WTC11 (cell line): ENCODE data around the gene MBD3L3. TPM values are rescaled to one million over a fixed set of nuclear protein-coding genes. Genes with fewer than 3 reads are reported as not detected.

ENCODE experiments used
- ATAC-seq: fragments of 200-7000 bp; cut with Tn5 transposase; 2 replicates; pipeline ENCODE4 v1.10.0; 2021; ENCODE audit warnings: mild to moderate bottlenecking, moderate library complexity
- CTCF ChIA-PET: fragments of 300-600 bp; sonication (Branson Sonifier 250); formaldehyde crosslinking; loops from one replicate; lab custom pipeline; 2021; ENCODE audit warnings: antibody characterized with exemption; lab: Charles Lee
- POLR2A ChIA-PET: fragments of 350-600 bp; sonication (Branson Sonifier 250); formaldehyde crosslinking; loops from one replicate; lab custom pipeline; 2021; ENCODE audit warnings: antibody characterized with exemption; lab: Charles Lee
- DNase-seq: peaks from one replicate; pipeline ENCODE4 v3.0.0; 2021; ENCODE audit warnings: low spot score
- H3K27ac Mint-ChIP-seq: 2 replicates; pipeline ENCODE4 v1.8.0; 2021; ENCODE audit warnings: mixed read lengths
- H3K27me3 Mint-ChIP-seq: 2 replicates; pipeline ENCODE4 v1.8.0; 2021; ENCODE audit warnings: low read depth, mild to moderate bottlenecking, moderate library complexity, mixed read lengths
- H3K36me3 Mint-ChIP-seq: 2 replicates; pipeline ENCODE4 v1.8.0; 2021; ENCODE audit warnings: mixed read lengths
- H3K4me1 Mint-ChIP-seq: 2 replicates; pipeline ENCODE4 v1.8.0; 2022; ENCODE audit warnings: mixed read lengths
- H3K4me3 Mint-ChIP-seq: 2 replicates; pipeline ENCODE4 v1.8.0; 2021; ENCODE audit warnings: mild to moderate bottlenecking, moderate library complexity, mixed read lengths
- H3K9me3 Mint-ChIP-seq: 2 replicates; pipeline ENCODE4 v1.8.0; 2021; ENCODE audit warnings: mixed read lengths
- ATF1 ChIP-seq: sonication (generic); formaldehyde crosslinking; IDR thresholded peaks from 2 replicates; pipeline ENCODE4 v1.8.1; 2023; ENCODE audit warnings: mild to moderate bottlenecking, moderate library complexity, missing genetic modification reagents
- CBFB ChIP-seq: sonication (generic); formaldehyde crosslinking; IDR thresholded peaks from 2 replicates; pipeline ENCODE4 v1.8.1; 2022; ENCODE audit warnings: mild to moderate bottlenecking, low read depth, missing genetic modification reagents
- ESRRA ChIP-seq: sonication (generic); formaldehyde crosslinking; IDR thresholded peaks from 2 replicates; pipeline ENCODE4 v1.8.1; 2022; ENCODE audit warnings: mild to moderate bottlenecking, missing genetic modification reagents, borderline replicate concordance
- FOXJ3 ChIP-seq: sonication (generic); formaldehyde crosslinking; IDR thresholded peaks from 2 replicates; pipeline ENCODE4 v1.9.0; 2021; ENCODE audit warnings: missing genetic modification reagents, mild to moderate bottlenecking, borderline replicate concordance
- GRHL2 ChIP-seq: fragments of 250-450 bp; sonication (Bioruptor Pico); IDR thresholded peaks from 2 replicates; pipeline ENCODE4 v1.8.0; 2022; ENCODE audit warnings: mild to moderate bottlenecking, moderate library complexity; ENCODE audit not compliant: insufficient replicate concordance, severe bottlenecking
- GTF2I ChIP-seq: fragments of 250-450 bp; sonication (Bioruptor Pico); conservative IDR thresholded peaks from 2 replicates; pipeline ENCODE4 v1.4.0; 2021; ENCODE audit warnings: mild to moderate bottlenecking
- HMGA2 ChIP-seq: fragments of 250-450 bp; sonication (Bioruptor Pico); IDR thresholded peaks from 2 replicates; pipeline ENCODE4 v1.4.0; 2021; ENCODE audit warnings: mild to moderate bottlenecking, moderate library complexity
- JAZF1 ChIP-seq: fragments of 250-450 bp; sonication (Bioruptor Pico); IDR thresholded peaks from 2 replicates; pipeline ENCODE4 v1.9.0; 2021; ENCODE audit warnings: moderate library complexity, mild to moderate bottlenecking, inconsistent platforms
- KAT7 ChIP-seq: sonication (generic); formaldehyde crosslinking; IDR thresholded peaks from 2 replicates; pipeline ENCODE4 v1.8.1; 2023; ENCODE audit warnings: missing genetic modification reagents, mild to moderate bottlenecking, borderline replicate concordance
- PRRX2 ChIP-seq: fragments of 250-450 bp; sonication (Bioruptor Pico); IDR thresholded peaks from 2 replicates; pipeline ENCODE4 v1.8.0; 2021; ENCODE audit warnings: mild to moderate bottlenecking
- ZBTB21 ChIP-seq: sonication (generic); formaldehyde crosslinking; IDR thresholded peaks from 2 replicates; pipeline ENCODE4 v1.8.1; 2023; ENCODE audit warnings: mild to moderate bottlenecking, missing genetic modification reagents, borderline replicate concordance
- ZNF138 ChIP-seq: sonication (generic); formaldehyde crosslinking; conservative IDR thresholded peaks from 2 replicates; pipeline ENCODE4 v1.8.1; 2022; ENCODE audit warnings: mild to moderate bottlenecking, moderate library complexity, missing genetic modification reagents
- ZNF317 ChIP-seq: sonication (generic); formaldehyde crosslinking; IDR thresholded peaks from 2 replicates; pipeline ENCODE4 v1.8.1; 2023; ENCODE audit warnings: low read depth, mild to moderate bottlenecking, moderate library complexity, missing genetic modification reagents, borderline replicate concordance
- total RNA-seq: library from RNA; stranded (reverse); gene quantifications from 3 replicates; pipeline ENCODE4 v1.2.3, GENCODE V29; 2021
- TF ChIP-seq, protein P1 (sequence below): fragments of 250-450 bp; sonication (Bioruptor Pico); IDR thresholded peaks from 2 replicates; pipeline ENCODE4 v1.8.0; 2021; ENCODE audit warnings: mild to moderate bottlenecking
- TF ChIP-seq, protein P2 (sequence below): fragments of 250-450 bp; sonication (Bioruptor Pico); IDR thresholded peaks from 2 replicates; pipeline ENCODE4 v1.9.0; 2021; ENCODE audit warnings: mild to moderate bottlenecking
- TF ChIP-seq, protein P3 (sequence below): sonication (generic); formaldehyde crosslinking; conservative IDR thresholded peaks from 2 replicates; pipeline ENCODE4 v1.8.1; 2023; ENCODE audit warnings: mild to moderate bottlenecking, low read depth, missing genetic modification reagents, moderate library complexity
- TF ChIP-seq, protein P4 (sequence below): sonication (generic); formaldehyde crosslinking; IDR thresholded peaks from 2 replicates; pipeline ENCODE4 v1.8.0; 2023; ENCODE audit warnings: missing genetic modification reagents, mild to moderate bottlenecking, borderline replicate concordance
- TF ChIP-seq, protein P5 (sequence below): sonication (generic); formaldehyde crosslinking; IDR thresholded peaks from 2 replicates; pipeline ENCODE4 v1.8.0; 2022; ENCODE audit warnings: mild to moderate bottlenecking, missing genetic modification reagents

MBD3L3 gene
- total RNA-seq, 1 experiment from 2014 or later: not detected

DNA sequence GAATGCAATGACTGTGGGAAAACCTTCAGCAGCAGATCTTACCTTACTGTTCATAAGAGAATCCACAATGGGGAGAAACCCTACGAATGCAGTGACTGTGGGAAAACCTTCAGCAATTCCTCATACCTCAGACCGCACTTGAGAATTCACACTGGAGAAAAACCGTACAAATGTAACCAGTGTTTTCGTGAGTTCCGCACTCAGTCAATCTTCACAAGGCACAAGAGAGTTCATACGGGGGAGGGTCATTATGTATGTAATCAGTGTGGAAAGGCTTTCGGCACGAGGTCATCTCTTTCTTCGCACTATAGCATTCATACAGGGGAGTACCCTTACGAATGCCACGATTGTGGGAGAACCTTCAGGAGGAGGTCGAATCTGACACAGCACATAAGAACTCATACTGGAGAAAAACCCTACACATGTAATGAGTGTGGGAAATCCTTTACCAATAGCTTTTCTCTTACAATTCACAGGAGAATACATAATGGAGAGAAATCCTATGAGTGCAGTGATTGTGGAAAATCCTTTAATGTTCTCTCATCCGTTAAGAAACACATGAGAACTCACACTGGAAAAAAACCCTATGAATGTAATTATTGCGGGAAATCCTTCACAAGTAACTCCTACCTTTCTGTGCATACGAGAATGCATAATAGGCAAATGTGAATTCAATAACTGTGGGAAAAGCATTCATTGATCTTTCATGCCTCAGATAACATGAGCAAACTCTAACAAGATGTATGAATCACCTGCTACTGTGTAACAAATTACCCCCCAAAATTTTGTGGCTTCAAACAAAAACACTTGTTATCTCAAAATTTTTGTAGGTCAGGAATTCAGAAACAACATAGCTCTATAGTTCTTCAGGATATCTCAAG, 24.8 kb upstream of the MBD3L3 start:
- Mint-ChIP-seq H3K4me1 (no peaks in the 10 kb centered on the region), H3K27ac (no peak overlapping the region), H3K4me3 (no peak overlapping the region), H3K9me3 (peaks cover 75% of the 10 kb centered on the region), H3K27me3 (peaks cover 26% of the 10 kb centered on the region), H3K36me3 (peaks cover 93% of the 10 kb centered on the region)
- DNase-seq: no peak
- POLR2A ChIA-PET: no interaction called here
- no peak for ATAC-seq
- TF ChIP-seq, protein P1, sequence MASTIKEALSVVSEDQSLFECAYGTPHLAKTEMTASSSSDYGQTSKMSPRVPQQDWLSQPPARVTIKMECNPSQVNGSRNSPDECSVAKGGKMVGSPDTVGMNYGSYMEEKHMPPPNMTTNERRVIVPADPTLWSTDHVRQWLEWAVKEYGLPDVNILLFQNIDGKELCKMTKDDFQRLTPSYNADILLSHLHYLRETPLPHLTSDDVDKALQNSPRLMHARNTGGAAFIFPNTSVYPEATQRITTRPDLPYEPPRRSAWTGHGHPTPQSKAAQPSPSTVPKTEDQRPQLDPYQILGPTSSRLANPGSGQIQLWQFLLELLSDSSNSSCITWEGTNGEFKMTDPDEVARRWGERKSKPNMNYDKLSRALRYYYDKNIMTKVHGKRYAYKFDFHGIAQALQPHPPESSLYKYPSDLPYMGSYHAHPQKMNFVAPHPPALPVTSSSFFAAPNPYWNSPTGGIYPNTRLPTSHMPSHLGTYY (CRISPR knock-in tag): no peak
- peak; percentile 50; the same call in 1 of the 2 replicates for TF ChIP-seq GTF2I (CRISPR knock-in tag)
- CTCF ChIA-PET: no interaction called here

DNA sequence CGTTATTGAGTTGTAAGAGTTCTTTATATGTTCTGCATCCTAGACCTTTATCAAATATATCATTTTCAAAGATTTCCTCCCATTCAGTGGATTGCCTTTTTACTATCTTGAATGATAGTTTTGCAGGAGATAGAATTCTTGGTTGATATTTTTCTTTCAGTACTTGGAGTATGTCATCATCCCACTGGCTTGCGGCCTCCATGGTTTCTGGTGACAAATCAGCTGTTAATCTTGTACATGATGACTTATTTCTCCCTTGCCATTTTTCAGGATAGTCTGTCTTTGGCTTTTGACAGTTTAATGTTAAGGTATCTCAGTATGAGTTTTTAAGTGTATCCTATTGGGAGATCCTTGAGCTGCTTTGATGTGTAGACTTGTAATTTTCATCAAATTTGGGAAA, 19.5 kb upstream of the MBD3L3 start:
- Mint-ChIP-seq H3K4me3 (no peak overlapping the region), H3K4me1 (no peaks in the 10 kb centered on the region), H3K36me3 (peaks cover 83% of the 10 kb centered on the region), H3K9me3 (peaks cover 58% of the 10 kb centered on the region), H3K27me3 (peaks cover 9% of the 10 kb centered on the region), H3K27ac (no peak overlapping the region)
- TF ChIP-seq ZNF317 (peak; percentile 84), CBFB (CRISPR knock-in tag) (no peak)
- DNase-seq (no peak), ATAC-seq (no peak)
- POLR2A ChIA-PET: no interaction called here
- CTCF ChIA-PET: no interaction called here

DNA sequence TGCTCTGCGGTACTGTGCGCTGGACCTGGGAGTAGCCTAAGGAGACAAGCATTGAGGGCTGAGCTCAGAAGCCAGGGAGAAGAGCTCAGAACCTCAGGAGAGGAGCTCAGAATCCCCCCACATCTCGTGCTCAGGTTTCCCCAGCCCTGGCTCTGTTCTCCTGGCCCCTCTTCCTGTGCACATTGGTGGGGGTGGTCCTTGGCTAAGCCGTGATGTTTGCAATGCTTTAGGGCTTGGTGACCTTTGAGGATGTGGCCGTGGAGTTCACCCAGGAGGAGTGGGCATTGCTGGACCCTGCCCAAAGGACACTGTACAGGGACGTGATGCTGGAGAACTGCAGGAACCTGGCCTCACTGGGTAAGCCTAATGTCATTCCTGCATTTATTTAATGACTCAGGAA, 17.7 kb upstream of the MBD3L3 start:
- peaks cover 75% of the 10 kb centered on the region for H3K36me3 Mint-ChIP-seq
- POLR2A ChIA-PET: no interaction called here
- H3K27ac Mint-ChIP-seq: no peak overlapping the region
- ATAC-seq (no peak), DNase-seq (no peak)
- H3K4me1 Mint-ChIP-seq: no peaks in the 10 kb centered on the region
- CTCF ChIA-PET: no interaction called here
- H3K27me3 Mint-ChIP-seq: no peaks in the 10 kb centered on the region
- no peak overlapping the region for H3K4me3 Mint-ChIP-seq
- H3K9me3 Mint-ChIP-seq: peaks cover 41% of the 10 kb centered on the region
- TF ChIP-seq, protein P2, sequence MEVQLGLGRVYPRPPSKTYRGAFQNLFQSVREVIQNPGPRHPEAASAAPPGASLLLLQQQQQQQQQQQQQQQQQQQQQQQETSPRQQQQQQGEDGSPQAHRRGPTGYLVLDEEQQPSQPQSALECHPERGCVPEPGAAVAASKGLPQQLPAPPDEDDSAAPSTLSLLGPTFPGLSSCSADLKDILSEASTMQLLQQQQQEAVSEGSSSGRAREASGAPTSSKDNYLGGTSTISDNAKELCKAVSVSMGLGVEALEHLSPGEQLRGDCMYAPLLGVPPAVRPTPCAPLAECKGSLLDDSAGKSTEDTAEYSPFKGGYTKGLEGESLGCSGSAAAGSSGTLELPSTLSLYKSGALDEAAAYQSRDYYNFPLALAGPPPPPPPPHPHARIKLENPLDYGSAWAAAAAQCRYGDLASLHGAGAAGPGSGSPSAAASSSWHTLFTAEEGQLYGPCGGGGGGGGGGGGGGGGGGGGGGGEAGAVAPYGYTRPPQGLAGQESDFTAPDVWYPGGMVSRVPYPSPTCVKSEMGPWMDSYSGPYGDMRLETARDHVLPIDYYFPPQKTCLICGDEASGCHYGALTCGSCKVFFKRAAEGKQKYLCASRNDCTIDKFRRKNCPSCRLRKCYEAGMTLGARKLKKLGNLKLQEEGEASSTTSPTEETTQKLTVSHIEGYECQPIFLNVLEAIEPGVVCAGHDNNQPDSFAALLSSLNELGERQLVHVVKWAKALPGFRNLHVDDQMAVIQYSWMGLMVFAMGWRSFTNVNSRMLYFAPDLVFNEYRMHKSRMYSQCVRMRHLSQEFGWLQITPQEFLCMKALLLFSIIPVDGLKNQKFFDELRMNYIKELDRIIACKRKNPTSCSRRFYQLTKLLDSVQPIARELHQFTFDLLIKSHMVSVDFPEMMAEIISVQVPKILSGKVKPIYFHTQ: no peak
- no peak for TF ChIP-seq ZBTB21
- TF ChIP-seq, protein P3, sequence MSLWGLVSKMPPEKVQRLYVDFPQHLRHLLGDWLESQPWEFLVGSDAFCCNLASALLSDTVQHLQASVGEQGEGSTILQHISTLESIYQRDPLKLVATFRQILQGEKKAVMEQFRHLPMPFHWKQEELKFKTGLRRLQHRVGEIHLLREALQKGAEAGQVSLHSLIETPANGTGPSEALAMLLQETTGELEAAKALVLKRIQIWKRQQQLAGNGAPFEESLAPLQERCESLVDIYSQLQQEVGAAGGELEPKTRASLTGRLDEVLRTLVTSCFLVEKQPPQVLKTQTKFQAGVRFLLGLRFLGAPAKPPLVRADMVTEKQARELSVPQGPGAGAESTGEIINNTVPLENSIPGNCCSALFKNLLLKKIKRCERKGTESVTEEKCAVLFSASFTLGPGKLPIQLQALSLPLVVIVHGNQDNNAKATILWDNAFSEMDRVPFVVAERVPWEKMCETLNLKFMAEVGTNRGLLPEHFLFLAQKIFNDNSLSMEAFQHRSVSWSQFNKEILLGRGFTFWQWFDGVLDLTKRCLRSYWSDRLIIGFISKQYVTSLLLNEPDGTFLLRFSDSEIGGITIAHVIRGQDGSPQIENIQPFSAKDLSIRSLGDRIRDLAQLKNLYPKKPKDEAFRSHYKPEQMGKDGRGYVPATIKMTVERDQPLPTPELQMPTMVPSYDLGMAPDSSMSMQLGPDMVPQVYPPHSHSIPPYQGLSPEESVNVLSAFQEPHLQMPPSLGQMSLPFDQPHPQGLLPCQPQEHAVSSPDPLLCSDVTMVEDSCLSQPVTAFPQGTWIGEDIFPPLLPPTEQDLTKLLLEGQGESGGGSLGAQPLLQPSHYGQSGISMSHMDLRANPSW: no peak
- no peak for TF ChIP-seq ATF1 (CRISPR knock-in tag)
- no peak for TF ChIP-seq ZNF138
- TF ChIP-seq HMGA2 (CRISPR knock-in tag): no peak
- TF ChIP-seq PRRX2: no peak
- no peak for TF ChIP-seq GRHL2 (CRISPR knock-in tag)
- TF ChIP-seq FOXJ3 (CRISPR knock-in tag): no peak
- TF ChIP-seq, protein P4, sequence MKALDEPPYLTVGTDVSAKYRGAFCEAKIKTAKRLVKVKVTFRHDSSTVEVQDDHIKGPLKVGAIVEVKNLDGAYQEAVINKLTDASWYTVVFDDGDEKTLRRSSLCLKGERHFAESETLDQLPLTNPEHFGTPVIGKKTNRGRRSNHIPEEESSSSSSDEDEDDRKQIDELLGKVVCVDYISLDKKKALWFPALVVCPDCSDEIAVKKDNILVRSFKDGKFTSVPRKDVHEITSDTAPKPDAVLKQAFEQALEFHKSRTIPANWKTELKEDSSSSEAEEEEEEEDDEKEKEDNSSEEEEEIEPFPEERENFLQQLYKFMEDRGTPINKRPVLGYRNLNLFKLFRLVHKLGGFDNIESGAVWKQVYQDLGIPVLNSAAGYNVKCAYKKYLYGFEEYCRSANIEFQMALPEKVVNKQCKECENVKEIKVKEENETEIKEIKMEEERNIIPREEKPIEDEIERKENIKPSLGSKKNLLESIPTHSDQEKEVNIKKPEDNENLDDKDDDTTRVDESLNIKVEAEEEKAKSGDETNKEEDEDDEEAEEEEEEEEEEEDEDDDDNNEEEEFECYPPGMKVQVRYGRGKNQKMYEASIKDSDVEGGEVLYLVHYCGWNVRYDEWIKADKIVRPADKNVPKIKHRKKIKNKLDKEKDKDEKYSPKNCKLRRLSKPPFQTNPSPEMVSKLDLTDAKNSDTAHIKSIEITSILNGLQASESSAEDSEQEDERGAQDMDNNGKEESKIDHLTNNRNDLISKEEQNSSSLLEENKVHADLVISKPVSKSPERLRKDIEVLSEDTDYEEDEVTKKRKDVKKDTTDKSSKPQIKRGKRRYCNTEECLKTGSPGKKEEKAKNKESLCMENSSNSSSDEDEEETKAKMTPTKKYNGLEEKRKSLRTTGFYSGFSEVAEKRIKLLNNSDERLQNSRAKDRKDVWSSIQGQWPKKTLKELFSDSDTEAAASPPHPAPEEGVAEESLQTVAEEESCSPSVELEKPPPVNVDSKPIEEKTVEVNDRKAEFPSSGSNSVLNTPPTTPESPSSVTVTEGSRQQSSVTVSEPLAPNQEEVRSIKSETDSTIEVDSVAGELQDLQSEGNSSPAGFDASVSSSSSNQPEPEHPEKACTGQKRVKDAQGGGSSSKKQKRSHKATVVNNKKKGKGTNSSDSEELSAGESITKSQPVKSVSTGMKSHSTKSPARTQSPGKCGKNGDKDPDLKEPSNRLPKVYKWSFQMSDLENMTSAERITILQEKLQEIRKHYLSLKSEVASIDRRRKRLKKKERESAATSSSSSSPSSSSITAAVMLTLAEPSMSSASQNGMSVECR: no peak
- no peak for TF ChIP-seq ESRRA (CRISPR knock-in tag)
- TF ChIP-seq, protein P5, sequence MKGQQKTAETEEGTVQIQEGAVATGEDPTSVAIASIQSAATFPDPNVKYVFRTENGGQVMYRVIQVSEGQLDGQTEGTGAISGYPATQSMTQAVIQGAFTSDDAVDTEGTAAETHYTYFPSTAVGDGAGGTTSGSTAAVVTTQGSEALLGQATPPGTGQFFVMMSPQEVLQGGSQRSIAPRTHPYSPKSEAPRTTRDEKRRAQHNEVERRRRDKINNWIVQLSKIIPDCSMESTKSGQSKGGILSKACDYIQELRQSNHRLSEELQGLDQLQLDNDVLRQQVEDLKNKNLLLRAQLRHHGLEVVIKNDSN (CRISPR knock-in tag): no peak
- no peak for TF ChIP-seq JAZF1 (CRISPR knock-in tag)
- TF ChIP-seq KAT7: no peak
